GM13976 (cell line): ENCODE data around the gene KIF15.
"Not testable (repeated sequence)": the region's sequence is repeated elsewhere in the genome, so short reads cannot be mapped to it uniquely, and the experiment has no call there.

Experiments used
- DNase-seq: peaks from one replicate; pipeline ENCODE4 v3.0.0; 2012; ENCODE audit warnings: low spot score
- in situ Hi-C: fragments of 300-500 bp; cut with MboI; formaldehyde crosslinking; loops from one replicate; pipeline ENCODE4 v1.12.0; 2022; ENCODE audit warnings: low sequenced_read_pairs, mixed read lengths, inconsistent platforms; ENCODE audit not compliant: unreplicated experiment
- TF ChIP-seq, protein P1 (sequence below): IDR thresholded peaks from 2 replicates; pipeline ENCODE4 v1.5.1; 2012; ENCODE audit warnings: borderline replicate concordance, mild to moderate bottlenecking; ENCODE audit not compliant: insufficient read depth; ENCODE audit errors: extremely low read depth, missing control alignments, control extremely low read depth

The KIF15 gene

DNA sequence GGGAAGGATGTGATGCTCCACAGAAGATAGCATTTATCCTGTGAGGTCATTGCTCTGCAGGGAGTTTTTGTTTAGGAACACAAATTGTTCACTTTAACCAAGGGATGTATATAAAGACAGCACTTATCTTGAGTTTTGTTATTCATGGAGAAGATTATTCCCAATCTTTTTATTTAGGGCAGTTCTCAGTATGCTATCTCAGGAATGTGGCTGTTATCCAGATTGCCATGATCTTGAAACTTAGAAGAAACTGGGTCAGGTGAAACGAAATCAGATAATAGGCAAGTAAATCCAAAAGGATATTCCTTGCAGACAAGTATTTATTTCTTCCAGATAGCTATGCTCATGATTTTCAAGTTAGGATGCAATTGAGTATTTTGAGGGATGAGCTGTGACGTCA is 80.8 kb downstream of the KIF15 start:
- TF ChIP-seq, protein P1, sequence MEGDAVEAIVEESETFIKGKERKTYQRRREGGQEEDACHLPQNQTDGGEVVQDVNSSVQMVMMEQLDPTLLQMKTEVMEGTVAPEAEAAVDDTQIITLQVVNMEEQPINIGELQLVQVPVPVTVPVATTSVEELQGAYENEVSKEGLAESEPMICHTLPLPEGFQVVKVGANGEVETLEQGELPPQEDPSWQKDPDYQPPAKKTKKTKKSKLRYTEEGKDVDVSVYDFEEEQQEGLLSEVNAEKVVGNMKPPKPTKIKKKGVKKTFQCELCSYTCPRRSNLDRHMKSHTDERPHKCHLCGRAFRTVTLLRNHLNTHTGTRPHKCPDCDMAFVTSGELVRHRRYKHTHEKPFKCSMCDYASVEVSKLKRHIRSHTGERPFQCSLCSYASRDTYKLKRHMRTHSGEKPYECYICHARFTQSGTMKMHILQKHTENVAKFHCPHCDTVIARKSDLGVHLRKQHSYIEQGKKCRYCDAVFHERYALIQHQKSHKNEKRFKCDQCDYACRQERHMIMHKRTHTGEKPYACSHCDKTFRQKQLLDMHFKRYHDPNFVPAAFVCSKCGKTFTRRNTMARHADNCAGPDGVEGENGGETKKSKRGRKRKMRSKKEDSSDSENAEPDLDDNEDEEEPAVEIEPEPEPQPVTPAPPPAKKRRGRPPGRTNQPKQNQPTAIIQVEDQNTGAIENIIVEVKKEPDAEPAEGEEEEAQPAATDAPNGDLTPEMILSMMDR, result no peak
- DNase-seq, result no peak
- in situ Hi-C loops, result no loop called here

DNA sequence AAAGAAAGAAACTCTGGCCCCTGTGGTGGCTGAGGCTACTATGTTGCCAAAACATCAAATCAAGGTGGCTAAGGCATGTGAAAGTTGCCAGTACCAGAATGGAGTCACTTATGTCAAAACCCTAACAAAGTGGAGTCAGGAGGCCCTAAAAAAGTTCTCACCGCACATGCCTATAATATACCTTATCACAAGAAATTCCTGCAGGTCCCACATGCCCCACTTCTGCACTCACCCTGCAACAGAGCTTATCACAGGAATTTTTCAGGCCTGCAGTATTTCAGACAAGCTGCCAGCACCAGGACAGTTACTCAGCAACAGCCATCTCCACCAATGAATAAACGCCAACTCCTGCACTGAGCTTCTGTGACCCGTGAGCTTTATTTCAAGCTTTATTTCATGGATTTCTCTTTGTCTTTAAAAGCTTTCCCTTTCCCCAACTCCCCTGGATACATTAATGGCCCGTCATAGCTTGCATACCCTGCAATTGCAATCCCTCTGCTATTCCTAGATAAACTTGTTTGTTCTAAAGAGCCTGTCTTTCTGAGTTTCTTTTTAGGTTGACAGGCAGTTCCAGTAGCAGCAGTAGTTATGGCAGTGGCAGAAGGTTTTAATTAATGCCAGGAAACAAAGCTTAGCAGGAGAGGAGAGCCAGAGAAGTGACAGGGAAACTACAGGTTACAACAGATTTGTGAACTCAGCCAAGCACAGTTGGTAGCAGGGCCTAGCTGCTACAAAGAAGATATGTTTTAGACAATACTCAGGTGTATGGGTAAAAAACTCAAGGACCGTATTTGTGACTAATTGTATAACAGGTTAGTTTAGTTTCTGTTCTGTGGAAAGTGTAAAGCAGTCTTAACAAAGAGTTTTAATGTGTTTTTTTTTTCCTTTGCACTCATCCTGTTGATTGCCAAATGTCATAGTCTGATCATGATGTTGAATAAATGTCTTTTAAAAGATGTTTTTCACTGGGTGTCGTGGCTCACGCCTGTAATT is 84.2 kb downstream of the KIF15 start:
- in situ Hi-C loops, result no loop called here
- TF ChIP-seq, protein P1, result no peak
- DNase-seq, result no peak

DNA sequence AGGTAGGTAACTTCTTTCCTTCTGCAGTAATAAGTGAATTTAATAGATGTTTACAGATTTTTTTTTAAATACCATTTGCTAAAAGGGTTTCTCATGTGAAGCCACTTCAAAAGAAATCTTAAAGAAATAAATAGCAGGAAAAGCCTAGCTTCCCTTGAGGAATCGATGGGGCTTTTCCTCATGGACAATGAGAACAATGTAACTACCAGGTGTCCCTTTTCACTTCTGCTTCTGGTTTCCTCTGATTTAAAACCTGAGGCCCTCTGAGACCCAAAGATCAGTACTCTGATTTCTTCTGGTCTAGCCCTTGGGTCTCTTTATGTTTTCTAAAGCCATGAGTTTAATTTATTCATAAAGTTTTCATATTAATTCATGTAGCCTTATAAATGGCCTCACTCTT is 87.0 kb downstream of the KIF15 start:
- TF ChIP-seq, protein P1, result no peak
- DNase-seq, result no peak
- in situ Hi-C loops, result no loop called here

DNA sequence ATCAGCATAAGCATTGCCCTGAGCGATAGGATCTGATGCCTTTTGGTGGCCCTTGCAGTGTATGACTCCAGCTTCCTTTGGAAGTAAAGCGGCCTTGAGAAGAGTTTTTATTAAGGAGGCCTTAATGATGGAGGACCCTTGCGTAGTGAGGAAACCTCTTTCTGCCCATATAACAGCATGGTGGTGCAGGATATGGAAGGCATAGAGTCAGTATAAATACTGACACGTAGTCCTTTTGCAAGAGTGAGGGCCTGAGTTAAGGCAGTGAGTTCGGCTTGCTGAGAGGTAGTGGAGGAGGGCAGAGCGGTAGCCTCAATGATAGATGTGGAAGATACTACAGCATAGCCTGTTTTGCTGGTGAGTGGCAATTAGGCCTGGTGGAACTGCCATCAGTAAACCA is 95.1 kb downstream of the KIF15 start:
- DNase-seq, in situ Hi-C loops: not testable (repeated sequence)

DNA sequence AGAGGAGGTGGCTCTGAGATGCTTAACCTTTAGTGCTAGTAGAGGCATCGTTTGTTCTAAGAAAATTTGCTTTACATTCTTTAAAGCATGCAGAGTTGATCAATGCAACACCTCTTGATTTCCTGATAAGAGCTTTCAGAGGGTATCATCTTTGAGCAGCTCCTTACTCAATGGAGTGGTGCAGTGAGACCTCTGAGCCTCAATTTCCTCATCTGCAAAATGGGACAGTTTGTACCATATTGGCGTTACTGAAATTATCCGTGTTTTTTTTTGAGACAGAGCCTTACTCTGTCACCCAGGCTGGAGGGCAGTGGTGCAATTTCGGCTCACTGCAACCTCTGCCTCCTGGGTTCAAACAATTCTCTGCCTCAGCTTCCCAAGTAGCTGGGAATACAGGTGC is 98.5 kb downstream of the KIF15 start:
- in situ Hi-C loops, result no loop called here
- TF ChIP-seq, protein P1, result no peak
- no peak for DNase-seq

DNA sequence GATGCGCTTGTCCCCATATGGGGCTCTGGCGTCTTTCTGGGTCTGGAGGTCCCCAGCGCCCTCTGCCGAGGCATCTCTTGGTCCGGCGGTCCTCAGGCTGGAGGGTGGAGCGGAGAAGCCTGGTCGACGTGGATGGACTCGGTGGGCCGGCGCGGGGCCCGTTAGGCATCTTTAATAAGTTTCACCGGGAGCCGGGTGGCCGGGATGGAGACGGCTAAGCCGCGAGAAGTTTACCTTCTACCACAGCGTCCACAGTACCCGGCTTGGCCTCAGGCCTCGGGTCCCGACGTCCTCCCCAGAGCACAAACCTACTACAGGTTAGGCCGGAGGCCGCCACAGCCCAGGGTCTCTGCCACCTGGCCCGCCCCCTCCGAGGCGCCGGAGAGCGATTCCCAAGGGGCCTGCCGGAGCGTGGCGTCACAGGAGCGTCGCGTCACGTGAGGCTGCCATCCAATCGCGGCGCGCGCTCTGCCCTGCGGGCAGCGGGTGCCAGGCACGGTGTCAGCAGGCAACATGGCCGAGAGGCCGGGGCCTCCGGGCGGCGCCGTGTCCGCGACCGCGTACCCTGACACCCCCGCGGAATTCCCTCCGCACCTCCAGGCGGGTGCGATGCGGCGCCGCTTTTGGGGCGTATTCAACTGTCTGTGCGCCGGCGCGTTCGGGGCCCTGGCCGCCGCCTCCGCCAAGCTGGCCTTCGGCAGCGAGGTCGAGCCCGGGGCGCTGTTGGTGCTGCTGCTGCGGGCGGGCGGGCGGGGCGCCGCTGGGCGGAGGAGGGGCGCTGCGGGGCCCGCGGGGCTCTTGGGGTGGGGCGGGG is 100.0 kb downstream of the KIF15 start, which contains the start of gene TMEM42:
TMEM42 (plus strand) TSS at position 501 of the 814 bp plus-strand sequence; CDS start at position 514, 13 bp downstream.
- DNase-seq, result peak; percentile 97
- in situ Hi-C loops, result no loop called here
- TF ChIP-seq, protein P1, result peak; percentile 13
